ENCODE data around the gene CMAS.

The CMAS gene

DNA sequence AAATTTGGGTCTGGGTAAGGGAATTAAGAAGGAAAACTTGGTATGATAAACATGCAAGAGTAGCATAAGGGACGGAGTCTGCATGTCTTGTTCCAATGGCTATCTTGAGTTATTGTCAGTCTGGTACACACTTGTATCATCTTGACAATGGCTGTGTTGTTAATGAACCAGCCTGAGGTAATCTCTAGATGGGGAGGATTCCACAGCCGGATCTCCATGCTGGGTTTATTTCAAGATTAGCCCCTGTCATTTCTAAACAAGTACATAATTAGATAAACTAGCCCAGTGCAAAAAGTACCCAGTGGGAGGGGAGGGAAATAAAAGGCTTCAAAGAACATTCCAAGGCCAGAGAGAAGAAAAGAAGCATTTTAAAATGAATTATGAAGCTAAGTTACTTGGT is 16.5 kb upstream of the CMAS start:
- no peak for TF ChIP-seq TAF1 (IDR thresholded peaks at IDR 0.05; ENCODE audit: borderline replicate concordance, insufficient read depth, low read length)
- TF ChIP-seq, protein P1, sequence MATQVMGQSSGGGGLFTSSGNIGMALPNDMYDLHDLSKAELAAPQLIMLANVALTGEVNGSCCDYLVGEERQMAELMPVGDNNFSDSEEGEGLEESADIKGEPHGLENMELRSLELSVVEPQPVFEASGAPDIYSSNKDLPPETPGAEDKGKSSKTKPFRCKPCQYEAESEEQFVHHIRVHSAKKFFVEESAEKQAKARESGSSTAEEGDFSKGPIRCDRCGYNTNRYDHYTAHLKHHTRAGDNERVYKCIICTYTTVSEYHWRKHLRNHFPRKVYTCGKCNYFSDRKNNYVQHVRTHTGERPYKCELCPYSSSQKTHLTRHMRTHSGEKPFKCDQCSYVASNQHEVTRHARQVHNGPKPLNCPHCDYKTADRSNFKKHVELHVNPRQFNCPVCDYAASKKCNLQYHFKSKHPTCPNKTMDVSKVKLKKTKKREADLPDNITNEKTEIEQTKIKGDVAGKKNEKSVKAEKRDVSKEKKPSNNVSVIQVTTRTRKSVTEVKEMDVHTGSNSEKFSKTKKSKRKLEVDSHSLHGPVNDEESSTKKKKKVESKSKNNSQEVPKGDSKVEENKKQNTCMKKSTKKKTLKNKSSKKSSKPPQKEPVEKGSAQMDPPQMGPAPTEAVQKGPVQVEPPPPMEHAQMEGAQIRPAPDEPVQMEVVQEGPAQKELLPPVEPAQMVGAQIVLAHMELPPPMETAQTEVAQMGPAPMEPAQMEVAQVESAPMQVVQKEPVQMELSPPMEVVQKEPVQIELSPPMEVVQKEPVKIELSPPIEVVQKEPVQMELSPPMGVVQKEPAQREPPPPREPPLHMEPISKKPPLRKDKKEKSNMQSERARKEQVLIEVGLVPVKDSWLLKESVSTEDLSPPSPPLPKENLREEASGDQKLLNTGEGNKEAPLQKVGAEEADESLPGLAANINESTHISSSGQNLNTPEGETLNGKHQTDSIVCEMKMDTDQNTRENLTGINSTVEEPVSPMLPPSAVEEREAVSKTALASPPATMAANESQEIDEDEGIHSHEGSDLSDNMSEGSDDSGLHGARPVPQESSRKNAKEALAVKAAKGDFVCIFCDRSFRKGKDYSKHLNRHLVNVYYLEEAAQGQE (IDR thresholded peaks at IDR 0.05; ENCODE audit: insufficient read depth in 1 of 2, low read depth in 2 of 2, low read length in 2 of 2) = no peak
- no peak for TF ChIP-seq POLR2AphosphoS5 (IDR thresholded peaks at IDR 0.05; ENCODE audit: low read depth, low read length)
- no peak for TF ChIP-seq FOXP2 (optimal IDR thresholded peaks at IDR 0.05; ENCODE audit: borderline replicate concordance, extremely low read depth, extremely low read length, insufficient read depth)
- TF ChIP-seq SIN3A (IDR thresholded peaks at IDR 0.05; ENCODE audit: borderline replicate concordance, insufficient read depth, low read length) = no peak

DNA sequence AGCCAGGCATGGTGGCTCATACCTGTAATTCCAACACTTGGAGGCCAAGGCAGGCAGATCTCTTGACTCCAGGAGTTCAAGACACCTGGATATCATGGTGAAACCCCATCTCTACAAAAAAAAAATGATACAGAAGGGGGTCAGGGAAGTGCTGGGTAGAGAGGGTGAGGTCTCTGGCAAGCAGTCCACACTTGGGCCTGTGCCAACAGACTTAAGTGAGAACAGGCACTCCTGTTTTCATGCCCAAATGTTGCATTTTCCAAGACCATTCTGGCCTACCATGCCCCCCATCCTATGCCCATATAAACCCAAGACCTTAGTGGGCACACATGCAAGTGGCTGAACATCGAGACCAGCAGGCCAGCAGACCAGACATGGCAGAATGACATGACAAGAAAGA is 16.0 kb upstream of the CMAS start:
- TF ChIP-seq, protein P1 (IDR thresholded peaks at IDR 0.05; ENCODE audit: insufficient read depth in 1 of 2, low read depth in 2 of 2, low read length in 2 of 2) = no peak
- TF ChIP-seq FOXP2 (optimal IDR thresholded peaks at IDR 0.05; ENCODE audit: borderline replicate concordance, extremely low read depth, extremely low read length, insufficient read depth) = no peak
- TF ChIP-seq SIN3A (IDR thresholded peaks at IDR 0.05; ENCODE audit: borderline replicate concordance, insufficient read depth, low read length) = no peak
- TF ChIP-seq POLR2AphosphoS5 (IDR thresholded peaks at IDR 0.05; ENCODE audit: low read depth, low read length) = no peak
- TF ChIP-seq TAF1 (IDR thresholded peaks at IDR 0.05; ENCODE audit: borderline replicate concordance, insufficient read depth, low read length) = no peak

DNA sequence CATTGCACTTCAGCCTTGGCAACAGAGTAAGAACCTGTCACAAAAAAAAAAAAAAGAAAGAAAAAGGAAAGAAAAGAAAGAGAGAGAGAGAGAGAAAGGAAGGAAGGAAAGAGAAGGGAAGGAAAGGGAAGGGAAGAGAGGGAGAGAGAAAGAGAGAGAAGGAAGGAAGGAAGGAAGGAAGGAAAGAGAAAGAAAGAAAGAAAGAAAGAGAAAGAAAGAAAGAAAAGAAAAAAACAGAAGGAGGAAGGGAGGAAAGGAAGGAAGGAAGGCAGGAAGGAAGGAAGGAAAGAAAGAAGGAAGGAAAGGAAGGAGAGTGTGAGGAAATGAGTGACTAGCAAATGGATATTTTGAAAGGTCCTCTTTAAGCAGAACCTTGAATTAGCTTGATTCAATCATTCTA is 13.3 kb upstream of the CMAS start:
- TF ChIP-seq FOXP2 (optimal IDR thresholded peaks at IDR 0.05; ENCODE audit: borderline replicate concordance, extremely low read depth, extremely low read length, insufficient read depth) = no peak
- no peak for TF ChIP-seq SIN3A (IDR thresholded peaks at IDR 0.05; ENCODE audit: borderline replicate concordance, insufficient read depth, low read length)
- no peak for TF ChIP-seq TAF1 (IDR thresholded peaks at IDR 0.05; ENCODE audit: borderline replicate concordance, insufficient read depth, low read length)
- TF ChIP-seq POLR2AphosphoS5 (IDR thresholded peaks at IDR 0.05; ENCODE audit: low read depth, low read length) = no peak
- TF ChIP-seq, protein P1 (IDR thresholded peaks at IDR 0.05; ENCODE audit: insufficient read depth in 1 of 2, low read depth in 2 of 2, low read length in 2 of 2) = no peak

DNA sequence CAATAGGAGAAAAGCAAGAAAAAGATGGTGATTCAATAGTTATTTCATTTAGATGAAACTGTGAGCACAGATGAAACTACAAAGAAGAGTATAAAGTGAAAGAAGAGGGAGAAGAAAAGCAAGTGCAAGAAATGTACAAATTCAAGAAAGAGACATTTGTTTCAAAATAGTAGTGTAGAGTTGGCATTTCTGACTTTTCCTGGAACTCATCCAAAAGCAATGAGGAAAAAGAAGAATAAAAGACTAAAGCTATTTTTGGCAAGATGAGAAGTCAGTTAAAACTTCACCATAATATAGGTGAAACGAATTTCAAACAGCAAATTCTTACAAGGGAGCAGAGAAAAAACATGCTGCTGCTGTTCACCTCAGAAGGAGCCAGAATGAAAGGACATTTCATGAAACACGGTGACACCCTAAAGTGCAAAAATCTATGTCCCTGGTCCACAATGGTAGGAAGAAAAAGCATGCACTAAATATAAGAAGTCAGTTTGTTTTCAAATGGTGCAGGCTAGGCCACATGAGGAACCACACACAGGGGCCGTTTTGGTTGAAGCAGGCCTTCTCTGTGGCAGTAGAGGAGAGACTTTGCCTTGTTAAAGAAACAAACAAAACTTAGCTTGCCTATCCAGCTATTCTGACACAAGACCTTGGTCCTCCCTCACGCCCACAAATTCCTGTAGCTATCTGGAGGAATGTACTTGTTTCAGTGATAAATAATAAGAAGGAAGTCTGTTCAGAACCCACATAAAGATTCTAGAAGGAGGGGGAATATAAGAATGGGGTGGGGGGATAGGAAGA is 11.1 kb upstream of the CMAS start:
- TF ChIP-seq FOXP2 (optimal IDR thresholded peaks at IDR 0.05; ENCODE audit: borderline replicate concordance, extremely low read depth, extremely low read length, insufficient read depth) (no peak), SIN3A (IDR thresholded peaks at IDR 0.05; ENCODE audit: borderline replicate concordance, insufficient read depth, low read length) (no peak), POLR2AphosphoS5 (IDR thresholded peaks at IDR 0.05; ENCODE audit: low read depth, low read length) (no peak), TAF1 (IDR thresholded peaks at IDR 0.05; ENCODE audit: borderline replicate concordance, insufficient read depth, low read length) (no peak)
- TF ChIP-seq, protein P1 (IDR thresholded peaks at IDR 0.05; ENCODE audit: insufficient read depth in 1 of 2, low read depth in 2 of 2, low read length in 2 of 2) = no peak

Measured in PFSK-1 (cell line).